Placental pericyte (primary cell): ENCODE measurements around the gene CMTM2. TPM values are rescaled to one million over a fixed set of nuclear protein-coding genes. Genes with fewer than 3 reads are reported as not detected.

Source experiments
- small RNA-seq: library from RNA; depleted of rRNA; stranded (forward); fragments of <200 nt; gene quantifications from one replicate; pipeline ENCODE3, GENCODE V24; 2012; ENCODE audit warnings: low replicate concordance
- total RNA-seq: library from RNA; depleted of rRNA; stranded (reverse); fragments of >200 nt; gene quantifications from 2 replicates; pipeline ENCODE4 v1.2.3, GENCODE V29; 2012

The CMTM2 gene, protein sequence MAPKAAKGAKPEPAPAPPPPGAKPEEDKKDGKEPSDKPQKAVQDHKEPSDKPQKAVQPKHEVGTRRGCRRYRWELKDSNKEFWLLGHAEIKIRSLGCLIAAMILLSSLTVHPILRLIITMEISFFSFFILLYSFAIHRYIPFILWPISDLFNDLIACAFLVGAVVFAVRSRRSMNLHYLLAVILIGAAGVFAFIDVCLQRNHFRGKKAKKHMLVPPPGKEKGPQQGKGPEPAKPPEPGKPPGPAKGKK
- not detected in 2 replicates for total RNA-seq

DNA sequence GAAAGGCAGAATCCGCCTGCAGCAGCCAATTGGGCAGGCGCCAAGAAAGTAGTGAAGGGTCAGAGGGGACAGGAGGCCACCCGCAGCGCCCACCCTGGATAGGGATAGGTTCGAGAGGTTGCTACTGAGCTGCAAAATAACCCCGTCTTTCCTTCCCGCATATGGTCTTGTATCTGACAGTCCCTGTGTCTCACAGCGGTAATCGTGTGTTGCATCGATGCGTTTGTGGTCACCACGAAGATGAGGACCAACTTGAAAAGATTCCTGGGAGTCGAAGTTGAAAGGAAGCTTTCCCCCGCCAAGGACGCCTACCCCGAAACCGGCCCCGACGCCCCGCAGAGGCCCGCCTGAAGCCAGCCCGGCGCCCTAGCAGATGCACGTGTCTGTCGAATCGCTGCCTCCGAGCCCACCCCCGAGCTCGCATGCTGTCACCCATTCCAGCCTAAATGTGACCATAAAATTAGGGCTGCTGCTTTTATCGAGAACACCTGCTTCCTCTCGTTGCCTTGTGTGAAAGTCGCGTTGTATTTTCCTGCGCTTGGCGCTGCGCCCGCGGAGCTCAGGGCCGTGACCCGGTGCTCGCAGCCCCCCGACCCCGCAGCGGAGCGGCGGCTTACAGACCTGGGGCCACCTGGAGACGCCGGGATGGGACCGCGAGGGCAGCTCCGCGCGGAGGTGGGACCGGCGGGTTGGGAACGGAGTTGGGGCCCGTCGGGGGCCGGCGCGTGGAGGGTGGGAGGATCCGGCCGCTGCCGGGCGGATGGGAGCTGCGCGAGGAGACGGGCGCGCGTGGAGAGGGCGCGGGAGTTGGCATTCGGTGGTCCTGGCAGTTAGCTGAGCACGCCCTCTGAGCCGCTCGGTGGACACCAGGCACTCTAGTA, at the start of gene CMTM2:
Gene CMTM2 (plus strand): TSS at position 813 of the 881 bp plus-strand sequence. CDS start 145 bp downstream, outside the sequence.

DNA sequence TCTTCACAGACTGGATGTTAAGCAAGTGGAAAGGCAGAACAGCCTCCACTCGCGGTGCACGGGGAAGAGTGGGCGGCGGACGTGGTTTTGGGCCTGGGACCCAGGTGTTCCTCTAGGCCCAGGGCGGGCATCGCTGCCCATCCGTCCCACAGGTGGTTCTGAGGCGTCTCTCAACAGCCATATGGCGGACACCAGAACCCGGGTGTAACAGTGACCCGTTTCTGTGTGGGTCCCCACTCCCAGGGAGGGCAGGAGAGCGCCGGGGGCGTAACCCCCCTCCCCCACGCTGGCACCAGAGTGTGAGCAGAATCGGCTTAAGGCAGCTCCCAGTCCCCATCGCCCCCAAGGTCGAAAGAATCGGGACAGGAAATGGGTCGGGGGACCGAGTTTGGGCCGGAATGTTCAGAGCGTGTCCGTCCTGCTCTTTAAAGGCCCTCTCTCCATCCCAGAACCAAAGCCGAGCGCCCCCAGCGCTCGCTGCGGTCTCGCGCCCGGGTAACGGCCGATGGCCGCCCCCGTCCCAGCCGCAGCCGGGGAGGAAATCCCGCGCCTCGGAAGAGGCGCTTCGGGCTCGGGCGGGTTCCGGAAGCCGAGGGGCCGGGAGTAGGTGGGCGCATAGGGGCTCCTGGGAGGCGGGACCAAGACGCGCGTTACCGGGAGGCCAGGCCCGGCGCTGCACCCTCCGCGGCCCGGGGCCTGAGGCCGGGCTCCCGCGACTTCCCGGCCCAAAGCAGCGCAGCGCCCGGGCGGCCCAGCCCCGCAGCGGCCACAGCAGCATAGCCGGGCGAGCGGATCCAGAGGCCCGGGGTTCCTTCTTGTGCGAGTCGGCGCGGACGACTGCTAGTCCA, 29.8 kb upstream of the CMTM2 start, which contains the start of gene TK2:
Gene TK2 (minus strand): TSS at position 839 of the 848 bp plus-strand sequence. CDS start 61 bp downstream, at position 778.

DNA sequence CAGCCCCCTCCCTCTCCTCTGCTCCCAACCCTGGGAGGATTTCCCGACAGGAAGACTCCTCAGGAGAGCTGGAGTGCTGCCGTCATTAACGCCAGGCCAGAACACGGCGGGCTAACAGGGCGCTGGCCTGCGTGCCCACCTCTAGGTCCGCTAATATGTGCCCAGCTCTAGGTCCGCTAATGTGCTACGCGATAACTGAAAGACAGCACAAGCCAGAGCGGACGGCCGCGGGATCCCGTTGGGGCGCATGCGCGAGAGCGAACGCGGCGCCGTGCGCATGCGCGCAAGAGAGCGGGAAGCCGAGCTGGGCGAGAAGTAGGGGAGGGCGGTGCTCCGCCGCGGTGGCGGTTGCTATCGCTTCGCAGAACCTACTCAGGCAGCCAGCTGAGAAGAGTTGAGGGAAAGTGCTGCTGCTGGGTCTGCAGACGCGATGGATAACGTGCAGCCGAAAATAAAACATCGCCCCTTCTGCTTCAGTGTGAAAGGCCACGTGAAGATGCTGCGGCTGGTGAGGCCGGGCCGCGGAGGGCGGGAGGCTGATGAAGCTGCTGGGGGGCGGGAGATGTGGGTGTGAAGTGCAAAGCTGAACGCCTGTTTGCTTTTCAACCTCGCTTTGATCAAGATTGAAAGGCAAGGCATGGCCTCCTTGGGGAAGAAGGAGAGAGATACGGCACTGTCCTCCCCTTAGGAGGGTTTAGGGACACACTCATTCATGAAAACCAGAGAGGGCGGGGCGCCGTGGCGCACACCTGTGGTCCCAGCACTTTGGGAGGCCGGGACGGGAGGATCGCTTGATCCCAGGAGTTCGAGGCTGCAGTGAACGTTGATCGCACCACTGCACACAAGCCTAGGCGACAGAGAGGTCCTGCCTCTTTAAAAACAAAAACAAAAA, 26.7 kb upstream of the CMTM2 start, which contains the start of gene CKLF:
Gene CKLF (plus strand): TSS at position 291 of the 892 bp plus-strand sequence. CDS start 140 bp downstream, at position 431.

DNA sequence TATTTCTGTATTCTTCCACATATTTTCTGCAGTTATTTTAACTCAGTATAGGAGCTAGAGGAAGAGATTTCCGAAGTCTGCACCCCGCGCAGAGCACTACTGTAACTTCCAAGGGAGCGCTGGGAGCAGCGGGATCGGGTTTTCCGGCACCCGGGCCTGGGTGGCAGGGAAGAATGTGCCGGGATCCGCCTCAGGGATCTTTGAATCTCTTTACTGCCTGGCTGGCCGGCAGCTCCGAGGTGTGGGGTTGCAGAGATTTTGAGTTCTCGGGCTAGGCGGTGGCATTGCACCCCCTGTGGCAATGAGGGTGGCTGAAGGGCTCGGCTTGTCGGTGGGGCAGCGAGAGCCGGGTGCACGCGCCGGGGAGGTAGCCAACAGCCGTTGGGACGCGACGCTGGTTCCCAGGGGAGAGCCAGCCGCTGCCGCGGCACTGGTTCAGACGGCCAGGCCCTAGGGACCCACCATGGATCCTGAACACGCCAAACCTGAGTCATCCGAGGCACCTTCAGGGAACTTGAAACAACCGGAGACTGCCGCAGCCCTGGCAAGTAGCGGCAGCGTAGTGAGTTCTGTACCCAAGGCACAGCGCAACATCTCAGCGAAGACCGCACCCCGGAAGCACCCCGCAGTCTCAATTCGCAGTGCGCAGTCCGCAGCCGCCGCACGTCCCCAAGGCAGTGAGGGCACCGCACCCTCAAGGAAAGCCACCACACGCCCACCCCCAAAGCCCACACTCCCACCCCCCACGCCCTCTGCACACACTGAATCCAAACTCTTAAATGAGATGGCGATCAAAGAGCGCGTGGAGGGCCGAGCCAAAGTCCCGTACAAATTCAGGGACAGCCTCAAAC, 13.0 kb upstream of the CMTM2 start, which contains the start of gene CMTM1:
Gene CMTM1 (plus strand): TSS at position 389 of the 851 bp plus-strand sequence. CDS start 75 bp downstream, at position 464.

DNA sequence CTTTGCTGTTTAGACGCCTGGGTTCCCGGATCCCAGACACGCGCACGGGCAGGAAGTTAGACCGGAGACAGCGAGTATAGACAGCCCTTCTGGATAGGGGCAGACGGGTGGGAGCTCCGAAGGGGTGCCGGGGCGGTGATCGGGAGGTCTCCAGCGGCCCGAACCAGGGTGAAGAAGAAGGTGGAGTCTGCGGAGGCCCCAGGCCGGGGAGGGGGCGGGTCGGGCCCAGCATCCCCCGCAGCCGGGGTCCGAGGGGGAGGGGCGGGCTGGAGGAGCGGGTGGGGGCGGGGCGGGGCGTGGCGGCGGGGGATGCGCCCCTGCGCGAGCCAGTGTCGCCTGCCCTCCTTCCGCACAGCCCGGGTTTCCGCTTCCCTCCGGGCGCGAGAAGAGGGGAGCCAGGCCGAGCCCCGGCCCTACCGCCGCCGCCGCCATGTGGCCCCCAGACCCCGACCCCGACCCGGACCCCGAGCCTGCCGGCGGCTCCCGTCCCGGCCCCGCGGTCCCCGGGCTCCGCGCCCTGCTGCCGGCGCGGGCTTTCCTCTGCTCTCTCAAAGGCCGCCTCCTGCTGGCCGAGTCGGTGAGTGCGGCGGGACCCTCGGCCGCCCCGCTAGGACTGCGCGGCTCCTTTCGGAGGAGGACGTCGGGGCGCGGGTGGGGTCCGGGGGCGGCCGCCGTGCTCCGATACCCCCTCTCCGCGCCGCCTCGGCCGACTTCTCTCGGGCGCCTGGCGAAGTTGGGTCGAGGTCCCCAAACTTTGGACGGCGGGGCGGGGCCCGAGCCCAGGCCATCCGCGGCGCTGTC, 25.3 kb downstream of the CMTM2 start, which contains the start of gene CMTM3:
Gene CMTM3 (plus strand): TSS at position 329 of the 801 bp plus-strand sequence. CDS start 102 bp downstream, at position 431.

Small RNA genes within 50 kb of the gene (small RNA-seq; reads per million reads assigned to genes)
- not detected for gene CKLF-CMTM1

Other genes starting within 250 kb of the CMTM2 start
- 0.57 TPM in 1 of 2 replicates, not detected in the other for gene CDH5, start 212.8 kb upstream of the CMTM2 start, total RNA-seq
- gene BEAN1, start 152.2 kb upstream of the CMTM2 start, total RNA-seq, result 0.43 TPM in 1 of 2 replicates, not detected in the other
- gene TK2, start 29.3 kb upstream of the CMTM2 start, total RNA-seq, result 41.1 and 41.4 TPM in 2 replicates
- gene CKLF, start 26.9 kb upstream of the CMTM2 start, total RNA-seq, result 24.9 and 54.5 TPM in 2 replicates
- 2.4 and 5.7 TPM in 2 replicates for gene CMTM1, start 13.0 kb upstream of the CMTM2 start, total RNA-seq
- 24.5 and 60.3 TPM in 2 replicates for gene CMTM3, start 25.2 kb downstream of the CMTM2 start, total RNA-seq
- 12.0 and 17.8 TPM in 2 replicates for gene CMTM4, start 117.3 kb downstream of the CMTM2 start, total RNA-seq
- gene DYNC1LI2, start 172.1 kb downstream of the CMTM2 start, total RNA-seq, result 132 and 146 TPM in 2 replicates
- gene TERB1, start 222.1 kb downstream of the CMTM2 start, total RNA-seq, result 0.14 TPM in 1 of 2 replicates, not detected in the other